HG02571 (cell line): ENCODE measurements around the gene PGLYRP2.

Source experiments
- ATAC-seq: cut with Tn5 transposase; IDR thresholded peaks from one replicate; pipeline ENCODE4 v1.9.1; 2021; ENCODE audit warnings: mild to moderate bottlenecking, moderate library complexity; ENCODE audit not compliant: unreplicated experiment

Gene PGLYRP2

DNA sequence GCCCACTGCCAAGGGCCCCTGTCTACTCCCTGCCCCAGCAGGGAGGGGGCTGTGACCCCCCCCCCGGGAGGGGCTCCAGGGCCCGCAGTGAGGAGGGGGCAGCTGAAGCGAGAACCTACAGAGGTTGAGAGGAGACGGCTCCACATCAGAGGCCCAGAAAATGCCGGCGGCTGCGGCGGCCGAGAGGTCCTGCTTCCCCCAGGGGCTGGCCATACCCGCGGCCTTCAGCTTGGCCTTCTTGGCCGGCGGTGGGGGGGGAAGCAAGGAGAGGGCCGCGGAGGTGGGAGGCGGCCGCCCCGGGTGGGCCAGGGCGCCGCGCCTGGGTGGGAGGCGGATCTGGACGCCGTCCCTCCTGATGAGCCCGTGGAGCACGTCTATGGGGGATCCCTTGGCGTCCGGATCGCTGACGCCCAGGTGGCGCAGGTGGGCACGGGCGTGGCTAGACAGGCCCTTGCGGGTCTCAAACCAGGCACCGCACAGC, 51.3 kb downstream of the PGLYRP2 start:
- no peak for ATAC-seq

DNA sequence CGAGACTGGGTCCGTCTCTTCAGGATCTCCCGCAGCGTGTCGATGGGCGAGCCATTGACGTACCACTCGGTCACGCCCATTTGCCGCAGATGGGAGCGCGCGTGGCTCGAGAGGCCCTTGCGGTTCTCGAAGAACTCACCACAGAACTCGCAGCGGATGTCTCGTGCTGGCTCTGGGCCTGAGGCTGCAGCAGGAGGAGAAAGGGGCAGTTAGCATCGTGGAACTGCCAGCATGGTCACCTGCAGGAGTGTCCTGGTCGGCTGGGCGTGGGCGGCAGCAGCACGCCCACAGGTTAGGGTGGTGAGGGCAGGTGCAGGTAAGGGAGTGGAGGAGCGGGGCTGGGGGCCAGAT, 52.0 kb downstream of the PGLYRP2 start:
- ATAC-seq: no peak

DNA sequence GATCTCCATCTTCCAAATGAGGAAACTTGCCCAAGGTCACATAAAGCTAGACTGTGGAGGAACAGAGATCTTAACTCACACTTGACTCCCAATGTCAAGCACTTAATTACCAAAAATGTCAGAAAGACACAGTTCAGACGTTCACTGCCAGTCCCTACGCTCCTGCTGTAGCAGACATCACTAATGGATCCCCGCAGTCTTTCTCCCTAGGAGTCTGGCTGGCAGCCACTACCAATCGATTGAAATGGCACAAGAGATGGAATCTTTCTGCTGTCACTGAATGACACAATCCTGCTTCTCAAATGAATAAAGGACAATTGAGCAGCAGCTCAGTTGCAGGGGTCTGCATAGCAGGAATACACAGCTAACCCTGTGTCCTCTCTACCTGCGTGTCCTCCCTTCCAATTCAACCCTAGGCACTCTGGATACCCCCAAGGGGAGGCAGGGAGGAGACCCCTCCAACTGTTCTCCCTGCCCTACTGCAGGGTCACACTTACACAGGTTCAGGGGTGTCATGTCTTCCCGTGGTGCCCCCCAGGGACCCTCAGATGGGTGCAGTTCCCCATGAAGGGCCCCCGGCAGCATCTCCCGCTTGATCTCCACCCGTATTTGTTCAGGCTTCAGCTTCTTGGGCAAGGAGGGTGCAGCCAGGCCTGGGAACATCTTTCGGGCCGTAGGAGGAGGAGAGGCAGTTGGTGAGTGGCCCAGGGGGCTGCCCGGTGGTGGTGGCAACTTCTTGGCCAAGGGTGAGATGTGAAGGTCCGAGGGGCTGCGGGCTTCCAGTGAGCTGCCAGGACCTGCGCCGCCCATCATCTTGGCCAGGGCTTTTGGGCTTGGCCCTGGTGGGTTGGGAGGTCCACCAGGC, 52.6 kb downstream of the PGLYRP2 start:
- no peak for ATAC-seq

DNA sequence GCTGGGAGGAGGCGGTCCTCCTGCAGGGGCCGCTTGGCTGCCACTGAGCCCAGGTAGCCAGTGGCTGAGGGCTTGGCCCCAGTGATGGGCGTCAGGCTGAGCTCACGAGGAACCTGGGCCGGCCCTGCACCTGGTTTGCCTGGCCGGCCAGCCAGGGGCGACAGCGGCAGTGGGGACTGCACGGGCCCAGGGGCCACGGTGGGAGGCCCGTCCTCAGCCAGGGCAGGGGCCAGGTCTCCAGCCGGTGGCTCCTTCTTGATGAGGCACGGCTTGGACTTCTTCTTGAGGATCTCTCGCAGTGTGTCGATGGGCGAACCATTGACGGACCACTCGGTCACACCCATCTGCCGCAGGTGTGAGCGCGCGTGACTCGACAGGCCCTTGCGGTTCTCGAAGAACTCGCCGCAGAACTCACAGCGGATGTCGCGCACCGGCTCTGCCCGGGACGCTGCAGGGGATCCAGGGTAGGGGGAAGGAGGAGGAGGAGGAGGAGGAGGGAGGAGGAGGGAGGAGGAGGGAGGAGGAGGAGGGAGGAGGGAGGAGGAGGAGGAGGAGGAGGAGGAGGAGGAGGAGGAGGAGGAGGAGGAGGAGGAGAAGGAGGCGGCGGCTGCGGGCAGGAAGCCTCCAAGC, 53.9 kb downstream of the PGLYRP2 start:
- ATAC-seq: no peak

DNA sequence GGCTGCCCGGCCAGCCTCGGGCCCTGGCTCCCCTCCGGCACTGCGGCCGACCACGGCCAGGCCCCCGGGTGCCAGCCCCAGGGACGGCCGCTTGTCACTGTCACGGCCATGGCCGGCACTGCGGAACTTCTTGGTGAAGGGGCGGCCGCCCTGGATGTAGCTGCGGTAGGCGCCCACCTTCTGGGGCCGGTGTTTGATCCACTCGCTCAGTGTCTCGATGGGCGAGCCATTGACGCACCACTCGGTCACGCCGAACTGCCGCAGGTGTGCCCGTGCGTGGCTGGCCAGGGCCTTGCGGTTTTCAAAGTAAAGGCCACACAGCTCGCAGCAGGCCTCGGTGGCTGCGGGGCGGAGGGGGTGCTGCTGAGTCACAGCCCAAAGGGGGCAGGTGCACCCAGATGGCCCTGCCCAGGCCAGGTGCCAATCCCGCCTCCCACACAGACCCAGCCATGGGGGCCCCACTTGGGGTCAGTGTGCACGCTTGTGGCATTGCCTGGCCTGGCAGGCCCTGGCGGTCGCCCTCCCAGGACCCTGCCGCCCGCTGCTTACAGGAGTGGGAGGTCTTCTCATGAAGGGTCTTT, 54.5 kb downstream of the PGLYRP2 start:
- ATAC-seq: no peak

DNA sequence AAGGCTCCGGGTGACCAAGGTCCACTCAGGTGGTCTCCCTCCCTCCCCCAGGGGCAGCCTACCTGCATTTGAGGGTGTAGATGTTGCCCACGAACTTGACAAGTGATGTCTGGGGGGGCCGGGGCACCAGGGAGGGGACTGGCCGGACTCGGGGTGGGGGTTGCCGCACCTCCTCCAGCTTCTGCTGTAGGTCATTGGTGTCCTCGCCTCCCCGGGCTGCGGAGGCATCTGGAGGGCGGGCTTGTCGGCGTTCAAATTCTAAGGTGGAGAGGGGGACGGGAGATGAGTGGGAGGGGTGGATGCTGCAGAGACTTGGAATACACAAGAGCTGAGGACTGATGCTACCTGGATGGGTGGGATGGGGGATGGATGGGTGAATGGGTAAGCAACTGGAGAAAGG, 55.2 kb downstream of the PGLYRP2 start:
- no peak for ATAC-seq

DNA sequence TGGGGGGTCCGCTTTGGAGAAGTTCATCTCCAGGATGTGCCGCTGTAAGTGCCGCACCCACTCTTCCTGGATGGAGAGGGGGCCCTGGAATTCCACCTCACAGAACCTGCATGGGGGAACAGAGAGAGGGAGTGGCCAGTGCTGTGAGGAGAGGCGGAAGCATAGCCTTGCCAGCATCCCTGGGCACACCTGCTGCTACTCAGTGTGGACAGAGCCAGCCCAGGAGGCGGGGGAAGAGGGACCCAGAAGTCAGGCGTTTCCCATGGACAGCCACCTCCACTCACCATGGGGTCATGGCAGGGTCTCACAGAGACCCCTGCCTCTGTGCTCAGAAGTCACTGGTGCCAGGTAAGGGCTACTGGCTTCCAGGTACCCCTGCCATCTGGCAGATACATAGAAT, 56.2 kb downstream of the PGLYRP2 start:
- ATAC-seq: no peak

DNA sequence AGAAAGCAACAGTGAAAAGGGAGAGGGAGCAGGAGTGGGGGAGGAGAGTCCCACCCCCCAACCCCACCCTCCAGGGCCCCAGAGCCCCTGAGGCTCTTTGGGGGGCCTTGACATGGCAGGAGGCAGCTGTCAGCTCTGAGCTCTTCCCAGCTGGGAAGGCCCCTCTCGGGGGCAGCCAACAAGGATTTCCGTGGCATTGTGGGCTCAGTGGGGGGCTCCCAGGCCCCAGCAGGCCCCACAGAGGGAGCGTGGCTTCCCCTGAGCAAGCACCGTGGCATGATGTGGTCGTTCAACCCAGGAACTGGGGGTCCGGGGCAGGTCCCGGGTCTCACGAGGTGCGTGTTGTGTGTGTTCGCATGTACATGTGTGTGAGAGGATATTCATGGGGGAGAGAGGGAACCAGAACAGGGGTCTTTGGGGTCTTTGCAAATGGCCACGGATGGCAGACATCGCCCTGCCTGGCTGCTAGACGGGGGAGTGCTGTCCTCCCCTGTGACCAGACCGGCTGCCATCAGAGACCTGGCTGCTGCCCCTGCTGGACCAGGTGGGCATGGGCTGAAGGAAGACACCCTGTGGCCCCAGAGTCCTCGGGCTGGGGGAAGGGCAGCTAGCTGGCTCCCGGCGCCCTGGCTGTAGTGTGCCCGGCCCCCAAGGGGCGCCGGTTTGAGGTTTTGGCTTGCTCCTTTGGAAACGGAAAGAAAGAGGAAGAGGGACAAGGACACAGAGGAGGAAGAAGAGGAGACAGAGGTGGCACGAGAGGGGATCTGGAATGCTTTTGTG, 56.8 kb downstream of the PGLYRP2 start:
- no peak for ATAC-seq

DNA sequence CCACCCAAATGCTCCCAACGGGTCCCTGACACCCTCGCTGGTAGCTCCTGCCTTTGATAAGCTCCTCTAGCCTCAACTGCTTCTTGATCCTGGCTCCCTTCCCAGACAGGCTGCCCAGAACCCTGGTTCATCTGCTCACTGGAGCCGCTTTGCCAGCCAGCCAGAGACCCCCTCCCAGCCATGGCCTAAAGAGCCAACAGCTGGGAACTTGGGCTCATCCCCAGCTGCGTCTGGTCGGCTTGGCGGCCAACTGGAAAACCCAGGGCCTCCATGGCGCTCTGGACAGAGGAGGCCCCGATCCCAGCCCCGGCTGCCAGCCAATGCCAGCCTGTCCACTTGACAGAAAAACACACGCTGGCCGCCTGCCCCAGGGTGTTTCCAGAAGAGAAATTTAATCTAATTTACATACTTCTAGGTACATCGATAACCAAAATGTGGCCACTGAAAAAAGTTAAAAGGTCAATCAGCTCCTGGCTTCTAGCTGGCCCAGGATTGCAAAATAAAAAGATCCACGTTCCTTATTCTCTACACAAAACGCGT, 57.5 kb downstream of the PGLYRP2 start:
- no peak for ATAC-seq

DNA sequence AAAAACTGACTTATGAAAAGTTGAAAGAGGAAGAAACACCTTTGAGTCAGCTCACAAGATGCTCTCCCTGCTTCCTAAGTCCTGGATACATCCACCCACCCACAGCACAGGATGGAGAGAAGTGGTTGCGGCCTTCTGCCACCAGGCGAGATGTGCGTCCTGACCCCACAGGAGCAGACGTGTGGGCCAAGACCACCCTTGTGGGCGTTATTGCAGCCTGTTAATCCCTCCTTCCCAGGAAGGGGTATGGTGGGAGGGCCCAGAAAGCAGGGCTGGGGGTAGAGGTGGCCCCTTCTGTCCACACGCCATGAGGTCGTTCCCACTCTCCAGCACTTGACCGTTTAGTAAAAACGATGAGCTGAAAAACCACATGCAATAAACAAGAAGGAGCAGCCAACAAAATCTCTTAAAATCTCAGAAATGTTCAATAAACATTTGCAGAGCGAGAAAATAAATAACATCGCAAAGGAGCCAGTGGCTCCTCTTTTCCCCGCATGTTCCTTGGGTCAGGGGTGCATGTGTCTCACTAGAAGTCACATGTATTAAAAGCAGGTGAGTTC, 58.1 kb downstream of the PGLYRP2 start:
- no peak for ATAC-seq

DNA sequence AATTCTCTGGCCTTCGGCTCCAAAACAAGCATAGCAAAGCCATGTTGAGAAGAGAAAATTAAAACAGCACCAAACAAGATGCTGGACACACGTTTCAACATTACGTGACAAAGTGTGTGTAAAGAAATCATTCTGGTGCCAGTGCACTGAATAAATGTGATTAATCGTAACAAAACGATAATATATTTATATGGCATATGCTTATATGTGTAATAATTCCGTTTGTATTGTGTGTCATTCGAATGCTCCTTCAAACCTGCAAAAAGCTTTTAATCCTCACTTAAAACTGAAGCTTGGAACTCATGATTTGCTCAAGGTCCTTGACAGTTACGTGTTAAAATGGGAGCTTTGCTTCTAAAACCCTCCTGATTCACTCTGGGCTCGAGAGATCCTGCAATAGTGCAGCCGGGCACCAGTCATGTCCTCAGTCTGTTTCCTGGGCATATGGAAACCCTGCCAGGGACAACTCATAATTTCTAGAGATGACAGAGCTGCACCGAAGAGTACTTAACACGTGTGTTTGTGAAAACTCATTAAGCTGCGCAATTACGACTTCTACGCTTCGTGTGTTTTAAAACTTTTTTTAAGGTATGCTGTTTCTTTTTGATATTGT, 59.8 kb downstream of the PGLYRP2 start:
- ATAC-seq: no peak
